ENCODE results near the gene CMSS1.

DNA sequence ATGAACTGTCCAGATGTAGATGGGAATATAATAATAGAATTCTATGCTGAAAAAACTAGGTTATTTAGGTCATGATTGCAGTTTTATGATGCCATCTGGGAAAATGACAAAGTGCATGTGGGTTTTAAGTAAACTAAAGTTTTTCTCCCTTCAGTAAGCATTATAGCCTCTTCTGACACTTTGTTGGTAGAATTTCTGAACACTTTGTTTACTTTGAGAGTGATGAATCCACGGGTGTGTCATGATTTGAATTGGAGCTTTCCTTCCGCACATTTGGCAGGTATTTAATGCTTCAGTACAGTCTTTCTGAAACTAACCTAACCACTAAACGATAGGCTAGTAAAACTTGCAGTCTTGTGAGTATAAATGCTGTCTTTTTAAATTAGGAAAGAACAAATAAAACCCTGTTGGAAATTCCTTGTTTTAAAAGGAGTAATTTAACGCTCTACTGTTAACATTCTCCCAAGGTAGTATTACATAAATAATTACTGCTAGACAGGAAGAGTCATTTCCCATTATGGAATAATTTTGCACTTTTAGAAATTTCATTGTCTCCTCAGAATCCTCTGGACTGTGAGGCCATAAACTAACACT lies 289.7 kb downstream of the CMSS1 start:
- TF ChIP-seq, protein P1, sequence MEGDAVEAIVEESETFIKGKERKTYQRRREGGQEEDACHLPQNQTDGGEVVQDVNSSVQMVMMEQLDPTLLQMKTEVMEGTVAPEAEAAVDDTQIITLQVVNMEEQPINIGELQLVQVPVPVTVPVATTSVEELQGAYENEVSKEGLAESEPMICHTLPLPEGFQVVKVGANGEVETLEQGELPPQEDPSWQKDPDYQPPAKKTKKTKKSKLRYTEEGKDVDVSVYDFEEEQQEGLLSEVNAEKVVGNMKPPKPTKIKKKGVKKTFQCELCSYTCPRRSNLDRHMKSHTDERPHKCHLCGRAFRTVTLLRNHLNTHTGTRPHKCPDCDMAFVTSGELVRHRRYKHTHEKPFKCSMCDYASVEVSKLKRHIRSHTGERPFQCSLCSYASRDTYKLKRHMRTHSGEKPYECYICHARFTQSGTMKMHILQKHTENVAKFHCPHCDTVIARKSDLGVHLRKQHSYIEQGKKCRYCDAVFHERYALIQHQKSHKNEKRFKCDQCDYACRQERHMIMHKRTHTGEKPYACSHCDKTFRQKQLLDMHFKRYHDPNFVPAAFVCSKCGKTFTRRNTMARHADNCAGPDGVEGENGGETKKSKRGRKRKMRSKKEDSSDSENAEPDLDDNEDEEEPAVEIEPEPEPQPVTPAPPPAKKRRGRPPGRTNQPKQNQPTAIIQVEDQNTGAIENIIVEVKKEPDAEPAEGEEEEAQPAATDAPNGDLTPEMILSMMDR (IDR thresholded peaks at IDR 0.05; ENCODE audit: low read length) = no peak
- no peak for TF ChIP-seq EZH2 (IDR thresholded peaks at IDR 0.05; ENCODE audit: borderline replicate concordance, low read length)

Measured in OCI-LY1 (cell line).